Astrocyte of the cerebellum (primary cell): ENCODE measurements around the gene TBX4.

ENCODE experiments used
- DNase-seq: peaks from one replicate; pipeline ENCODE4 v3.0.0-alpha.2; 2011; ENCODE audit warnings: low read depth
- H3K4me3 ChIP-seq: 2 replicates; pipeline ENCODE4 v1.5.1; 2011; ENCODE audit warnings: mild to moderate bottlenecking, low read depth, low read length, moderate library complexity
- CTCF ChIP-seq: IDR thresholded peaks from 2 replicates; pipeline ENCODE4 v1.5.1; 2012; ENCODE audit warnings: low read length, low read depth, moderate library complexity, mild to moderate bottlenecking; ENCODE audit errors: missing control alignments
- in situ Hi-C: cut with HindIII; loops from 2 replicates; pipeline ENCODE4 v1.10.0; 2017; ENCODE audit warnings: low sequenced_read_pairs

The TBX4 gene

GRCh38 chr17:61494325-61495160 lies 42.3 kb downstream of the TBX4 start:
- no peak for DNase-seq
- no peak overlapping the region for H3K4me3 ChIP-seq
- in situ Hi-C loops = no loop called here
- TF ChIP-seq CTCF = no peak

DNA sequence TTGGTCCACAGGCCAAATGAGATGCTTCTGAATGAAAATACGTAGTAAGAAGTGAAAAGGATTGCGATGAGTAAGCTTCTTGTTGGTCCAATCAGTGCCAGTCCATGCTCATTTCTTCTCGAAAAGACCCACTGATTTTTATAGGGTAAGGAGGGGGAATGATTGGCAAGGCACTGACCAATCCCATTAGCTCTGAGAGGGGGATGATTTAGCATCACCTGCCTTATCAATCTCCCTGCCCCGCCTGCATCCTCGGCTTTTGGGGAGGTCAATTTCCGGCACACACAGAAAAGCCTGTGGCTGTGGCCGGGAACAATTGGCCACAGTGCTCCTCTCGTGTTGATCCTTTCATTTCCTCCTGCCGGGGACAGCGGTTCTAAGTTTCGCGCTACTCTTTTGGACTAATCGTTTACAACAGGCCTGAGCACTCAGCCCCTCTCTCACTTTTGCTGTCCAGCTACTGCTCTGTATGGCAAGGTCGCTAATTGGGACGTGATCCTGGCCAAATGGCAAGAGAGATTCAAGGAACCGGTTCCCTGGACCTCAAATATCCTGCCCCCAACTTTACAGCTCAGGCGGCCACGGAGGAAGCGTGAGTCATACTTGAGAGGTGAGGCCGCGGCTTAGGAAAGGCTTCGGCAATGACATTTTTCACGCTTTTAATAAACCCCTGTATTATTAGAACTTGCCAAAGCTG lies 43.1 kb downstream of the TBX4 start:
- no peak for DNase-seq
- H3K4me3 ChIP-seq = no peak overlapping the region
- in situ Hi-C loops = no loop called here
- no peak for TF ChIP-seq CTCF

GRCh38 chr17:61496174-61496956 lies 44.1 kb downstream of the TBX4 start:
- no peak for TF ChIP-seq CTCF
- no peak for DNase-seq
- no peak overlapping the region for H3K4me3 ChIP-seq
- in situ Hi-C loops = no loop called here

- TF ChIP-seq CTCF = no peak
- no peak for DNase-seq
- no peak overlapping the region for H3K4me3 ChIP-seq
- in situ Hi-C loops = no loop called here
Observed at GRCh38 chr17:61496957-61497653, 44.9 kb downstream of the TBX4 start.

DNA sequence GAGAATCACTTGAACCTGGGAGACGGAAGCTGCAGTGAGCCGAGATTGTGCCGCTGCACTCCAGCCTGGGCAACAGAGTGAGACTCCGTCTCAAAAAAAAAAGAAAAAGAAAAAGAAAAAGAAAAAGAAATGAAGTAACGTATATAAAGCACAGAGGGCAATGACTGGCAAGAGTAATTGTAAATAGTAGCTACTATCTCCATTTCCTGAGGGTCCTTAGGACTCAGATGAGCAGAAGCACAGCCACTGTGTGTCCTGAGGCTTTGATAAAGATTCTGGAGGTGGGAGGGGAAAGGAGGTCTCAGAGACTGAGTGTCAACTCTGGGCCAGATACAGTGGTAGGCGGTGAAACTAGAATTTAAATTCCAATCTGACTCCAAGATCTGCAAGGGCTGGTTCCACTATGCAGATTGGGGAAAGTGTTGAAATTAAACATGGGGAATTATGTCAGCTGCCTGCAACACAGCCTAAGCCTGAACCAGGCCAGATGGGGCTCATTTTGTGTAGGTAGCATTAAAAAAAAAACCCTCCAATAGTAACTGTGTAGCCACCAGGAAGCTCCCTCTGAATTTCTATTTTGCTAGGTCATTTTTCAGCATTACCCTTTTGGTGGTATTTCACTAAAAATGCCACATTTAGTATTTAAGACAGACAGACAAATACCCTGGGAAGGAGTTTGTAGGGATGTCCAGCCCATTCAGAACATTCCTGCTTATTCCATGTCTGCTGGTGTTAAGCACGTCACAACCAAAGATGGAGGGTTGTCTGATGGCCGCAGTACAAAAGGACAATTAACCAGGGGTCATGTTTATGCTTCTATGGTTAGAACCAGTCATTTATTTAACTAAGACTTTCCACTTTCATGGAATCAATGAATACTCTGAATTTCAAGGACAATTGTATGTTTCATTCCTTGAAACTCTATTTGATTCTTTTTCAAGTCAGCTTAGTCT lies 46.1 kb downstream of the TBX4 start:
- in situ Hi-C loops = no loop called here
- no peak for DNase-seq
- TF ChIP-seq CTCF = no peak
- H3K4me3 ChIP-seq = no peak overlapping the region
